Cerebellar cortex (tissue), 1 donor: ENCODE results near the gene OR7A5.
A peak's percentile ranks its signal among the peaks of the same experiment; 100 is the strongest.
"Not testable (repeated sequence)": the region's sequence is repeated elsewhere in the genome, so short reads cannot be mapped to it uniquely, and the experiment has no call there.

ENCODE experiments used
- DNase-seq: peaks from one replicate; pipeline ENCODE4 v3.0.0-alpha.2; 2015; ENCODE audit warnings: low spot score

Gene OR7A5

GRCh38 chr19:14835011-14835410 lies at the start of gene OR7A5, which contains the start of gene OR7C1:
TSS of gene OR7A5 (minus strand) at chr19:14835185. CDS start at chr19:14828241, 6,944 bp downstream.
TSS of gene OR7C1 (minus strand) at chr19:14835185. CDS start at chr19:14800136, 35,049 bp downstream.
- DNase-seq = no peak

DNA sequence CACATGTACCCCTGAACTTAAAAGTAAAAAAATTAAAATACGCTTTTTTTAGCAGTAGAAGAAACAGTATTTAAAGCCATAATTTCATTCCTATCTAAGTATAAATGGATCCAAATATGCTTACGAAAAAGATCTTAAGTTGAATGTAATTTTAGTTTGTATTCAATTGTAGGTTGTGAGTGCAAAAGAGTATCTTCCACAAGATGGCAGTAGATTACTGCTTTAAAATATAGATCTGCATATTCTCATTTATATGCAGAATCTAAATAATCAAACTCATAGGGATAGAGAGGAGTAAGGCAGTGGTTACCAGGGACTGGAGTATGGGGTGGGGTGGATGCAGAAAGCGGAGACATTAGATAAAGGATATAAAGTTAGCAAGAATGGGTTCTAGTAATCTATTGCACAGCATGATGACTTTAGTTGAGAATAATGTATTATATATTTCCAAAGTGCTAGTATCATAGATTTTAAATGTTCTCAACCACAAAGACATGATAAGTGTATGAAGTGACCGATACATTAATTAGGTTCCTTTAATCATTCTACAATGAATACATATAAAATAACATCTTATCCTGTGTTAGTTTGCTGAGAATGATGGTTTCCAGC lies 36.7 kb upstream of the OR7A5 start:
- peak; percentile 35 for DNase-seq

DNA sequence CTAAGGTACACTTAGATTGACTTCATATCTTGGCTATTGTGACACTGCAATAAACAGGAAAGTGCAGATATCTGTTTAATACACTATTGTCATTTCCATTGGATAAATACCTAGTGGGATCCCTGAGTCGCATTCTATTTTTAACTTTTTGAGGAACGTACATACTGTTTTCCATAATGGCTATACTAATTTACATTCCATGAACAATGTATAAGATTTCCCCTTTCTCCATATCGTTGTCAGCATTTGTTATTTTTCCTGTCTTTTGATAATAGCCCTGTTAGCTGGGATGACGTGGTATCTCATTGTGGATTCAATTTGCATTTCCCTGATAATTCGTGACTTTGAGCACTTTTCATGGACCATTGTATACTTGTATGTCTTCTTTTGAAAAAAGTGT lies 33.5 kb upstream of the OR7A5 start:
- DNase-seq = no peak

- no peak for DNase-seq
These were observed 13.8 kb upstream of the OR7A5 start, which contains the start of gene OR7A10 for GRCh38 chr19:14848822-14849221. TSS of gene OR7A10 (minus strand) at chr19:14848922. CDS start at chr19:14841877, 7,045 bp downstream.

DNA sequence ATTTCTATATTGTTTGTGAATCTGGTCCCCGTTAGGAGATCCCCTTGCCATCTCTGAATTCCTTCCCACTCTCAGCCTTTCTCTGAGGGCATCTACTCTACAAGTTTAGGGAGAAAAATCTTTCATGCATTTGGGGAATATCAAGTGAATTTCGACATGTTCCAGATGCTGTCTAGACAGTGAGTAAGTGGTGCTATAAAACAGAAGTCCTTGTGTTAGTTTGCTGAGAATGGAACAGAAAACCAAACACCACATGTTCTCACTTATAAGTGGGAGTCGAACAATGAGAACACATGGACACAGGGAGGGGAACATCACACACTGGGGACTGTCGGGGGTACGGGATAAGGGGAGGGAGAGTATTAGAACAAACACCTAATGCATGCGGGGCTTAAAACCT lies 8.6 kb upstream of the OR7A5 start:
- DNase-seq = no peak

DNA sequence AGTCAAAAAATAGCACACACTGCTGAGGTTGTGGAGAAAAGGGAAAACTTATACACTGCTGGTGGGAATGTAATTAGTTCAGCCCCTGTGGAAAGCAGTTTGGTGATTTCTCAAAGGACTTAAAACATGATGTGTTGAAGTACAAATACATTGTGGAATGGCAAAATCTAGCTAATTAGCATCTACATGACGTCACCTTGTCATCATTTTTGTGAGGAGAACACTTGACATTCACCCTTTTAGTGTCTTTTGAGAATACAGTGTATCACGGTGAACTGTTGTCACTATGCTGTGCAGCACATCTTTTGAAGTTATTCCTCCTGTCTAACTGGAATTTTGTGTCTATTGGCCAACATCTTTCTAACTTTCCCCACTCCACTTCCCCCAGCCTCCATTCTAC lies 8.2 kb upstream of the OR7A5 start:
- DNase-seq = no peak

GRCh38 chr19:14840206-14840605 lies 5.2 kb upstream of the OR7A5 start:
- no peak for DNase-seq

GRCh38 chr19:14837391-14837790 lies 2.4 kb upstream of the OR7A5 start:
- DNase-seq = no peak

DNA sequence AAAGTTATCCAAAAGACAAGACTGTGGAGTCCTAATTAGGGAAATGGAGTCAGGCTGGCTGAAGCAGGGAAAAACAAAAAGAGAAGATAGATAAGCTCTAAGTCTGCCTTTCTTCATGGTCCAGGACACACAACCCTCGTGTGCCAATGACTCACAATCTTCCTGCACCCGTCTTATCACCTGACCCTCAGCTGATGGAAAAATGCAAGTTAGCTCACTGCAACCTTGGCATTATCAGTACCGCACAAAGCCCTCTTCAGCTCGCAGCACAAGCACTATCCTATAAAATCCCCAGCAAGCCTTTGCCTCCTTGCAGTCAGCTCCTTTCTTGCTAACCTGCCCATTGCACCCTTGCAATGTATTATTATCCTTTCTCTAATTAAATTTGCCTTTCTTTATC lies 4.3 kb downstream of the OR7A5 start:
- DNase-seq = no peak

DNA sequence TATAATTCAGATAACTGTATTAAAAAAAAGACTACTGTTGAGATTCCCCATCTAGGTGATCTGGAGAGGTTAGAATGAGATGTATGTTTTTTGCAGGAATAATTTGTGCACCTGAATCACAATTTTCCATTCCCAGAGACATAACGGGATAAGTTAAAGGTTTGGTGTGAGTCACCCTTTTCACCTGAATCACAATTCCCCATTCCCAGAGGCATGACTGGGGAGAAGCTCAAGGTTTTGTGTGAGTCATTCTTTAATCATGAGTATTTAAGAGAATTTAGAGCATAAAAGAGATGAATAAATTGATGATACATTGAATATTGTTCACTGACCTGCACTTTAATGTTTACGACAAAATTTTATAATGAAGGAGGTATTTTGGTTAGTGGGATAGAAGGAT lies 9.0 kb downstream of the OR7A5 start:
- DNase-seq = no peak

DNA sequence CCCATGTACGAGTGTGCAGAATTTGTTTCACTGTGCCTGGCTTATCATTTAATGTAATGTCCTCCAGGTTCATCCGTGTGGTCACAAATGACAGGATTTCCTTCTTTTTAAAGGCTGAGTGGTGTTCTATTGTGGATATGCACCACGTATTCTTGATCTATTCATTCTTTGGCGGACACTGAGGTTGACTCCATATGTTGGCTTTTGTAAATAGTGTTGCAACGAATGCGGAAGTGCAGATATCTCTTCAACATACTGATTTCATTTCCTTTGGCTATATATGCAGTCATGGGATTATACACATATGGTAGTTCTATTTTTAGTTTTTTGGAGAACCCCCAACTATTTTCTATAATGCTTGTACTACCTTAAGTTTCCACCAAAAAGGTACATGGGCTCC lies 13.0 kb downstream of the OR7A5 start:
- no peak for DNase-seq

DNA sequence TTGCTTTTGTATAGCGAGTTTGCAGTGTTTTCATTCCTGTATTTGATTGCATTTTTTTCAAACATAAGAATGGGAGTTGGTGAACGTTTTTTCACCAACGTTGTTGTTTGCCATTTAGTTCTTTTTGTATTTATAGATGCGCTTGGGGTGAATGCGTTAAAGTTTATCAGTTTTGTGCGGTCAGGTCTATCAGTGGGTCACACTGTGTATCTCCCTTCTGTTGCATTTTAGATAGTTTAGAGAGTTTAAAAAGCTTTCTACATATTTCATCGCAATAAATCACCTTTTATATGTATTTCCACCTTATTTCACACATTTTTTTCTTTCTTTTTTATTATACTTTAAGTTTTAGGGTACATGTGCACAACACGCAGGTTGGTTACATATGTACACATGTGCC lies 16.4 kb downstream of the OR7A5 start:
- DNase-seq = no peak

GRCh38 chr19:14817052-14817451 lies 17.9 kb downstream of the OR7A5 start:
- DNase-seq = no peak

DNA sequence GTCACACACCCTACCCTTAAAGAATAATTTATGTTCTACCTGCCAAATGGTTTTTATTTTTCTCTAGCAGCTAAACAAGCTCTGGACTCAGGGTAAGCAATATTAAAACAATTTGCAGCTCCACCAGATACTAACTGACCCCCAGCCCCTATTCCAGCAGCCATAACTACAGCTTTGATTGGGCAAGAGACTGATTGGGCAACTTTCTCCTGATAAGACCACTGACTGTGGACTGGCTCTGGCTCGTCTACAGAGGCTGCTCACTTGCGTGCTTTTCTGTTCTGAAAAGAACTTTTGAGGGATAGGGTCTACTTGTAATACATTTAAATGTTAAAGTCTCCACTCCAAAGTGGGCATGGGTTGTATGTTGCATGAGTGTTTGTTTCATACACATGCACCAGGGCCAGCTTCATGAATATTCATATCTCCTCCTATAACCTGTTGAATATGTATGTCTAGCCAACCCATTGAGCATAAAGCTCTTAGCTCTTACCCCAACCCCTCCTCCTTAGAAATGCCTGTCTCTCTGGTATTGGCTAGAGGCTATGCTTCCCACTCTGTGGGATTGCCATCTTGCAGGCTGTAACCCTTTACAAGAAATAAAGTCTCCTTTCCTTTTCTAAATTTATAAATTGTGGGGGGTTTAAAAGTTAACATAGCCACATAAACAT lies 19.9 kb downstream of the OR7A5 start:
- no peak for DNase-seq

GRCh38 chr19:14809272-14810057 lies 25.5 kb downstream of the OR7A5 start:
- no peak for DNase-seq

DNA sequence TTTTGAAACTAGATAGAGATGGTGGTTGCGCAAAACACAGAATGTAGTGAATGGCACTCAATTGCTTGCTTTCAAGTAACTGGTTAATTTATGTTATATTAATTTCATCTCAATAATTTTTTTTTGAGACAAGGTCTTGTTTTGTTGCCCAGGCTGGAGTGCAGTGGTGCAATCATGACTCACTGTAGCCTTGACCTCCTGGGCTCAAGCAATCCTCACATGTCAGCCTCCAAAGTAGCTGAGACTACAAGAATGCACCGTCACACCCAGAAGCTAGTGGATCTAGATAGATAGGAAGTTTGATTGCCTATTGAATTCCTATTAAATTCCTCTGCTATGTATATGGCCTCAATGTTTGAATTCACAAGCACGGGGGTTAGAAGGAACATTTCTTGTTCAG lies 30.2 kb downstream of the OR7A5 start:
- DNase-seq = no peak

DNA sequence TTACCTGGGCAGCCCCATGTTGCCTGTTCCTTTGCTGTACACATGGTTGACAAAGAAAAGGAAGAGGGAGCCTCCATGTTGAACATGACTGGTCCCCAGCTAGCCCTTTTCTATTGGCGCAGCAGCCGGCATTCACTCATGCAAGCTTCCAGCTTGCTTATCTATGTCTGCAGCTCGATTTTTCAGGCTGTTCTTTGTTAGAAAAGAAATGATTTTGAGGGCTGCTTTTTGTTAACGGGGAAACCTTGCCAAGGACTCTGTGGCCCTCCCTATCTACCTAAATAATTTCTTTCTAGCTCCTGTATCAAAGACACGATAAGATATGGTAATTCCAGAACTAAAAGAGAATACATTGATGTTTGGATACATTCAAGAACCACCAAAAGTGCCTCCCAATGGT lies 36.2 kb downstream of the OR7A5 start:
- DNase-seq = no peak

DNA sequence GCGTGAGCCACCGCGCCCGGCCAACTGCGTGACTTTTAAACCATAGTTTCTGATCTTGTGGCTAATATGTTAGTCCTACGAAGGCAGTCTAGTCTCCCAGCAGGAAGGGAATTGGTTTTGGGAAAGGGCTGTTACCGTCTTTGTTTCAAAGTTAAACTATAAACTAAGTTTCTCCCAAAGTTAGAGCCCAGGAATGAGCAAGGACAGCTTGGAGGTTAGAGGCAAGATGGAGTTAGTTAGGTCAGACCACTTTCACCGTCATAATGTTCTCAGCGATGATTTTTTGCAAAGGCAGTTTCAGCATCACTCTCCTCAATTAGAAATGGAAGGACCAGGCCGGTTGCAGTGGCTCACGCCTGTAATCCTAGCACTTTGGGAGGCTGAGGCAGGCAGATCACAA lies 39.0 kb downstream of the OR7A5 start:
- DNase-seq = no peak

DNA sequence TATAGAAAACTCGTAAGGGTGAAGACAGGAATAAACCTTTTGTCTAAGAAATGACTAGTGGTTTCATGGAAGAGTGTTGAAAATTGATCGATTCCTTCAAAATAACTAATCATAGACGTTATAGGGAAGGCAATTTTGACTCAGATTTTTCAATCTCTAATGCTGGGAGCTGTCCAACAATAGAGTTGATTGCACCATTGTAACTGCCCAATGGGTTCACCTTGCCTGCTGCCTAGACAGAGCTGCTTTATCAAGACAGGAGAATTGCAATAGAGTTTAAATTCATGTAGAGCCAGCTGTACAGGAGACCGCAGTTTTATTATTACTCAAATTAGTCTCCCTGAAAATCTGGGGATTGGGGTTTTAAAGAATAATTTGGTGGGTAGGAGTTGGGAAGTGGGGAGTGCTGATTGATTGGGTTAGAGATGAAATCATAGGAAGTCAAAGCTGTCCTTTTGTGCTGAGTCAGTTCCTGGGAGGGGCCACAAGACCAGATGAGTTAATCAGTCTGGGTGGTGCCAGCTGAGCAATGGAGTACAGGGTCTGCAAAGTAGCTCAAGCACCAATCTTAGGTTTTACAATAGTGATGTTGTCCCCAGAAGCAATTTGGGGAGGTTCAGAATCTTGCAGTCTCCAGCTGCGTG lies 39.8 kb downstream of the OR7A5 start:
- no peak for DNase-seq

- not testable (repeated sequence) for DNase-seq
These were observed 42.7 kb downstream of the OR7A5 start for GRCh38 chr19:14792250-14792649.

DNA sequence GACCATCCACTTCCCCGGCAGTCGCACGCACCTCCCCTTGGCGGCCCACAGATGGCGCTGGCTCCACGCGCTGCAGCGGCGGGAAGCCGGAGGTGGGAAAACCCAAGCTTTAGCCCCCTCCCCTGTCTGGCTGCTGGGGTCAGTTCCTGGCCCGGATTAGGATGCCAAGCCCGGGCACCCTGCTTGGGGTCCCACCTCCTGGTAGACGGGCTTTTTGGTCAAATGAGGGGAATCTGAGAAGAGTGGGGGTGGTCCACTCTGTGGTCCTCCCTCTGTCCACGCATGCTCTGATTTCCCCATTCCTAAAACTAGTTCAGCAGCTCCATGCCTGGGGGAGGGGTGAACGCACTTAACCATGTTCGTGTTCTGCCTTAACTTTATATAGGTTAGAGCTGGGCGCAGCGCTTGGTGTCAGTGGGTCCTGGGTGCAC lies 48.5 kb downstream of the OR7A5 start:
- no peak for DNase-seq

GRCh38 chr19:14785102-14785793 lies 49.7 kb downstream of the OR7A5 start:
- not testable (repeated sequence) for DNase-seq
